Testis (tissue), 3 donors: ENCODE measurements around the gene SHANK1. TPM values are rescaled to one million over a fixed set of nuclear protein-coding genes. Genes with fewer than 3 reads are reported as not detected.

ENCODE experiments used
- DNase-seq: peaks from one replicate; pipeline ENCODE4 v3.0.0-alpha.2; 2019
- H3K27ac ChIP-seq, 2 donors: fragments of 200-600 bp; sonication (generic); one replicate each; pipeline ENCODE4 v1.5.1; 2019
- H3K27me3 ChIP-seq: fragments of 200-600 bp; sonication (generic); one replicate; pipeline ENCODE4 v1.5.1; 2019
- H3K36me3 ChIP-seq: fragments of 200-600 bp; sonication (generic); one replicate; pipeline ENCODE4 v1.5.1; 2017; ENCODE audit warnings: low read depth; ENCODE audit errors: missing control alignments
- H3K4me1 ChIP-seq: fragments of 200-600 bp; sonication (generic); one replicate; pipeline ENCODE4 v1.5.1; 2019
- H3K4me3 ChIP-seq, 2 donors: fragments of 200-600 bp; sonication (generic); one replicate each; pipeline ENCODE4 v1.5.1; 2017 to 2019
- H3K9me3 ChIP-seq: fragments of 200-600 bp; sonication (generic); one replicate; pipeline ENCODE4 v1.5.1; 2017
- POLR2A ChIP-seq: fragments of 450-650 bp; IDR thresholded peaks from one replicate; pipeline ENCODE4 v1.6.1; 2017; ENCODE audit warnings: antibody characterized with exemption, mild to moderate bottlenecking, moderate library complexity
- WGBS, 2 donors: methylation state at CpG; one replicate each; pipeline ENCODE4 v1.1.5; 2018; 5-methylcytosine and 5-hydroxymethylcytosine counted together
- intact Hi-C: fragments of 100-400 bp; cut with DNase I; formaldehyde crosslinking; loops from one replicate; pipeline ENCODE4 v1.15.1; 2023; ENCODE audit warnings: low total_unique reads
- polyA plus RNA-seq: library from polyadenylated mRNA; stranded (reverse); fragments of 350-450 nt; fragmentation: Illumina TruSeq; extraction: RNeasy Lipid Tissue Mini Kit (QIAGEN cat#74804); gene quantifications from one replicate; pipeline ENCODE4 v1.2.3, GENCODE V29; 2014; ENCODE audit warnings: low read depth, low replicate concordance; ENCODE audit not compliant: insufficient read depth
- total RNA-seq, 2 donors: library from RNA; depleted of rRNA; stranded (reverse); fragments of >200 nt; gene quantifications; one replicate each; pipeline ENCODE4 v1.2.3, GENCODE V29; 2016
- TF ChIP-seq, protein P1 (sequence below), 3 experiments: fragments of 450-650 bp in 2 of 3; fragments of 200-600 bp in 1 of 3; sonication (generic) in 1 of 3; IDR thresholded peaks; one replicate each; pipeline ENCODE4 v1.5.1; 2016 to 2019; ENCODE audit warnings: antibody characterized with exemption in 3 of 3, mild to moderate bottlenecking in 2 of 3, moderate library complexity in 1 of 3

The SHANK1 gene
- total and polyA plus RNA-seq, 3 donors from 2014 or later, result 4.1 to 5.4 (median 4.5) TPM

DNA sequence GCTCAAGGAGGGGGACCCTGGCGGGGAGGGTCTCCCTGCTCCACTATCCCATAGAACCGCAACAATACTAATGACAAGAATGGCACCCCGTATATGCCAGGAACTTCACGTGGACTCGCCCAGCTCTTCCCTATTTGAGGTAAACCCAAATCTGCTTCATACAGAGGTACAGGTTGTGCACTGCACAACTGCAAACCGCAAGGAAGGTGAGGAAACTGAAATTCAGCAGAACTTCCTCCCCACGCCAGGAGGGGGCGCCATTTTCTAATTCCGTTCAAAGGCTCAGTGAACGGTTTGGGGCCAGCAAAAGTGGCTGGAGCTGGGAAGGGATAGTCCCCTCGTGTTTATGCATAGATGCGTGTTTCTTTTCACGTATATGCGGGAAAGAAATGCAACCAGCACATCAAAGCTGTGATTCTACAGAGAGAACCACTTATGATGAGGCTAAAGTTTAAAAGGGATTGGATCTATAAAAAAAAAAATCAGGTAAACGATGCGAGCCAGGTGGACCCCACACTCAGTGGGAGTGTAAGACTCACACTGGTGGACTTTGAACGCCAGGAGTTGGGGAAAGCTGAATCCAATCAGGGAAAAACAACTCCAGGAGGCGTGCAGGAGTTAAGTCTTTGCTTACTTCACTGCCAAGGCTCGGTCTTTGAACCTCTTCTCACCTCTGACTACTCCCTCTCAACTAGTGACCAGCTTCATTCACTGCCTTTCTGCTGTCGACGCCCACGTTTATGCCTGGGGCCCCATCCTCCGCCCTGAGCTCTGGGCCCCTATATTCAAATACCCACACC lies 50.1 kb downstream of the SHANK1 start:
- DNase-seq, result peak; percentile 62
- Histone ChIP-seq H3K4me3 (no peak overlapping the region), H3K9me3 (no peaks in the 10 kb centered on the region), H3K27me3 (no peaks in the 10 kb centered on the region), H3K27ac (no peak overlapping the region), H3K36me3 (no peaks in the 10 kb centered on the region), H3K4me1 (no peaks in the 10 kb centered on the region)
- intact Hi-C loops, result no loop called here
- 40 to 49% methylated on average over 23 of the region's 23 CpGs for WGBS, 2 donors
- TF ChIP-seq, protein P1, sequence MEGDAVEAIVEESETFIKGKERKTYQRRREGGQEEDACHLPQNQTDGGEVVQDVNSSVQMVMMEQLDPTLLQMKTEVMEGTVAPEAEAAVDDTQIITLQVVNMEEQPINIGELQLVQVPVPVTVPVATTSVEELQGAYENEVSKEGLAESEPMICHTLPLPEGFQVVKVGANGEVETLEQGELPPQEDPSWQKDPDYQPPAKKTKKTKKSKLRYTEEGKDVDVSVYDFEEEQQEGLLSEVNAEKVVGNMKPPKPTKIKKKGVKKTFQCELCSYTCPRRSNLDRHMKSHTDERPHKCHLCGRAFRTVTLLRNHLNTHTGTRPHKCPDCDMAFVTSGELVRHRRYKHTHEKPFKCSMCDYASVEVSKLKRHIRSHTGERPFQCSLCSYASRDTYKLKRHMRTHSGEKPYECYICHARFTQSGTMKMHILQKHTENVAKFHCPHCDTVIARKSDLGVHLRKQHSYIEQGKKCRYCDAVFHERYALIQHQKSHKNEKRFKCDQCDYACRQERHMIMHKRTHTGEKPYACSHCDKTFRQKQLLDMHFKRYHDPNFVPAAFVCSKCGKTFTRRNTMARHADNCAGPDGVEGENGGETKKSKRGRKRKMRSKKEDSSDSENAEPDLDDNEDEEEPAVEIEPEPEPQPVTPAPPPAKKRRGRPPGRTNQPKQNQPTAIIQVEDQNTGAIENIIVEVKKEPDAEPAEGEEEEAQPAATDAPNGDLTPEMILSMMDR (IDR thresholded peaks at IDR 0.05), result peak; percentile 51 to 88 (median 72)
- TF ChIP-seq POLR2A, result no peak

DNA sequence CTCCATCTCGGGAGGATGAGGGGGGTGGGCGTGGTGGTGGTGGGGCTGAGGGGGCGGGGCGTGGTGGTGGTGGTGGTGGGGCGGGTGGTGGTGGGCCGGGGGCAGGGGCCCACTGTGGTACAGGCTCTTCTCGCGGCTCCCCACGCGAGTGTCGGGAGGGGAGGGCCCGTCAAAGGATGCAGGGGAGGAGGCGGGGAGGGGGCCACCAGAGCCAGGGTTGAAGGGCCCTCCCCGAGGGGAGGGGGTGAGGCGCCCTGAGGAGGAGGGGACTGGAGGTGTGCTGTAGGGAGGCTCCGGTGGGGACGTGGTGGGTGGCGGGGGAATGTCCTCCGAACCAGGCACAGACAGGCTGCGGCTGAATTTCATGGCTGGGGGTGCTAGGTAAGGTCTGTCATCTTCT lies 50.7 kb downstream of the SHANK1 start:
- intact Hi-C loops, result no loop called here
- H3K4me1 ChIP-seq, result no peaks in the 10 kb centered on the region
- H3K27me3 ChIP-seq, result no peaks in the 10 kb centered on the region
- 24 to 30% methylated on average over 14 to 19 of the region's 20 CpGs for WGBS, 2 donors
- no peak overlapping the region for H3K4me3 ChIP-seq
- no peak for DNase-seq
- H3K27ac ChIP-seq, result no peak overlapping the region
- no peaks in the 10 kb centered on the region for H3K36me3 ChIP-seq
- no peak for TF ChIP-seq POLR2A
- TF ChIP-seq, protein P1 (IDR thresholded peaks at IDR 0.05), result no peak
- H3K9me3 ChIP-seq, result no peaks in the 10 kb centered on the region

DNA sequence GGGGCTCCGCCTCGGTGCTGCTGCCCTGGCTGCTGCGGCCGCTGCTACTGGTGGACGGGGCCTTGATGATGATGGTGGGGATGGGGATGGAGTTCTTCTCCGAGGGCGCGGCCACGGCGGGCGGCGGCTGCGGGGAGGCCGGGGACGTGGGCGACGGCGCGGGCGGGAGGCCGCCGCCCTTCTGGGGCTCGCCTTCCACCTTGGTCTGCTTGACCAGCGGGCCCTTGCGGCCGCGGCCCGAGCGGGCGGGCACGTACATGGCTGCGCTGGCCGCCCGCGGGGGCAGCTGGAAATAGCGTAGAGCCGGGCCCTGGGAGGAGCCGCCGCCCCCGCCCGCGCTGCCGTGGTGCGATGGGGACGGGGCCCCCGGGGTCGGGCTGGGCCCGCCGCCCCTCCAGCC lies 51.2 kb downstream of the SHANK1 start:
- H3K27ac ChIP-seq, result no peak overlapping the region
- intact Hi-C loops, result no loop called here
- no peaks in the 10 kb centered on the region for H3K9me3 ChIP-seq
- TF ChIP-seq, protein P1 (IDR thresholded peaks at IDR 0.05), result no peak
- no peak for TF ChIP-seq POLR2A
- H3K36me3 ChIP-seq, result no peaks in the 10 kb centered on the region
- H3K4me3 ChIP-seq, result peak overlapping the region in 1 of 2 donors; percentile 15
- no peaks in the 10 kb centered on the region for H3K4me1 ChIP-seq
- no peaks in the 10 kb centered on the region for H3K27me3 ChIP-seq
- 0% methylated on average over 1 of the region's 49 CpGs; no CpG with 5 or more reads in 1 of the 2 donors for WGBS, 2 donors
- no peak for DNase-seq

DNA sequence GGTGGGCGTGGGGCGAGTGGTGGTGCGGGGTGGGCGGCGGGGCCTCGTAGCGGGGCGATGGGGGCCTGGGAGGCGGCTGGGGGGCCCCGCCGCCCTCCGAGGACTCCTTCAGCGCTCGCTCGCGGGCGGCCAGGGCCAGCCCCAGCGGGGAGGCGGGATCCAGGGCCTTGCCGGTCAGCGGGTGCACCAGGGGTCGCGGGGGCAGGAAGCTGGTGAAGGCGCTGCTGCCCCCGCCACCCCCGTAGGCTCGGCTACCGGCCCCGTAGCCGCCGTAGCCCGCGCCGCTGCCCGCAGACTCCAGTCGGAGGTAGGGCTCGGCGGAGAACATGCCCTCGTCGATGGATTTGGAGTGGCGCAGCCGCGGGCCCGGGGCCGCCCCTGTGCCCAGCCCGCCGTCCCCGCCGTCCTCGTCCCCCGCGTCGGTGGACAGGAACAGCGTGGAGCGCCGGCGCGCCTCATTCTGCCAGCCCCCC lies 51.8 kb downstream of the SHANK1 start:
- Histone ChIP-seq H3K4me3 (peak overlapping the region; percentile 15 to 23), H3K9me3 (no peaks in the 10 kb centered on the region), H3K27me3 (no peaks in the 10 kb centered on the region), H3K4me1 (no peaks in the 10 kb centered on the region), H3K27ac (no peak overlapping the region), H3K36me3 (no peaks in the 10 kb centered on the region)
- TF ChIP-seq, protein P1 (IDR thresholded peaks at IDR 0.05), result no peak
- TF ChIP-seq POLR2A, result no peak
- intact Hi-C loops, result no loop called here
- WGBS, 2 donors, result 2% methylated on average over 37 of the region's 58 CpGs; no CpG with 5 or more reads in 1 of the 2 donors
- no peak for DNase-seq
